ENCODE data around the gene MBD3.

- TF ChIP-seq ZNF274 (IDR thresholded peaks at IDR 0.05; ENCODE audit: low read depth, low read length) (no peak), YY1 (IDR thresholded peaks at IDR 0.05; ENCODE audit: insufficient read depth, insufficient read length) (no peak)
Observed at GRCh38 chr19:1627194-1627593, 34.5 kb upstream of the MBD3 start.
